Left colon (tissue), 2 donors: ENCODE data around the gene HERPUD2. TPM values are rescaled to one million over a fixed set of nuclear protein-coding genes. Genes with fewer than 3 reads are reported as not detected.
"Not testable (repeated sequence)": the region's sequence is repeated elsewhere in the genome, so short reads cannot be mapped to it uniquely, and the experiment has no call there.

ENCODE experiments used
- ATAC-seq: fragments of 200-7000 bp; cut with Tn5 transposase; one replicate; pipeline ENCODE4 v1.9.1; 2020; ENCODE audit warnings: mild to moderate bottlenecking, moderate library complexity
- DNase-seq, 2 donors: peaks; one replicate each; pipeline ENCODE4 v3.0.0-alpha.2; 2020
- intact Hi-C, 2 donors: fragments of 100-400 bp; cut with DNase I in 1 of 2; cut with micrococcal nuclease in 1 of 2; formaldehyde crosslinking; loops; one replicate each; pipeline versions ENCODE4 v1.11.2 to v1.14.0; 2022; cut with DNase I, micrococcal nuclease
- total RNA-seq, 2 donors: library from RNA; stranded (reverse); fragmentation: NEBNext Ultra II Directional; extraction: Animal tissue kit (Norgen Biotek cat#: 25700); gene quantifications; one replicate each; pipeline ENCODE4 v1.2.1, GENCODE V29; 2021
- donor health status: DM: no; HTN: no; CAD: no.
- donor health status: DM: yes; HTN: yes; CAD: no.

The HERPUD2 gene
- total RNA-seq, 2 donors from 2014 or later, result 23.2 to 30.9 TPM

GRCh38 chr7:35717013-35717412 lies 22.1 kb upstream of the HERPUD2 start:
- ATAC-seq (no peak), DNase-seq (no peak)
- intact Hi-C loops, result no loop called here

GRCh38 chr7:35716038-35716803 lies 21.3 kb upstream of the HERPUD2 start:
- DNase-seq, result no peak

DNA sequence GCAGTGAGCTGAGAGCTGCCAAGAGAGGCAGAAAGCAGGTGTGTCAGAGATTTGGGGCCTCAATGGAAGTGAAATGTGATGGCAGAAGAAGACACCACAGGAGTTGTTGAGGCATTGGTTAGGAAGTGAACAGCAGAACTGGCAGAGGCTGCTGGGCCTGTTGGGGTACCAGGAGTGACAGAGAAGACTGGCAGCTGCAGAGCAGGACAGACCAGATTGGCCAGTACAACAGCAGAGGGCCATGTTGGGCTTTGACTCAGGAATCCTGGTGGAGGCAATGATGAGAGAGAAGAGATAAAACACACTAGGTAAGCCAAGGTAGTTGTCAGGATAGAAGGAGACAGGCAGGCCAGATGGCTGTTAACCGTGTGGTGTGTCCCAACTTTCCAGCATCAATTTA lies 19.9 kb upstream of the HERPUD2 start:
- no peak for ATAC-seq
- intact Hi-C loops, result loop anchor here in 1 of 2 donors (5.0 kb wide), 1 partner anchor 87 kb away; the partner anchor contains the start of gene SEPTIN7
- no peak for DNase-seq

More at GRCh38 chr7:35716038-35716803, 21.3 kb upstream of the HERPUD2 start:
- intact Hi-C loops, result no loop called here
- peak; percentile 40 for ATAC-seq

- no peak for ATAC-seq
- intact Hi-C loops, result loop anchor here in 1 of 2 donors (5.0 kb wide), 1 partner anchor 88 kb away; the partner anchor contains the start of gene SEPTIN7
Measured at GRCh38 chr7:35714407-35714806, 19.5 kb upstream of the HERPUD2 start.

GRCh38 chr7:35712563-35713226 lies 17.8 kb upstream of the HERPUD2 start:
- intact Hi-C loops, result loop anchor here in 1 of 2 donors (5.0 kb wide), 1 partner anchor 90 kb away; the partner anchor contains the start of gene SEPTIN7
- no peak for ATAC-seq
- no peak for DNase-seq

More at GRCh38 chr7:35714407-35714806, 19.5 kb upstream of the HERPUD2 start:
- DNase-seq, result no peak

- intact Hi-C loops, result loop anchor here in 1 of 2 donors (10.0 kb wide), 1 partner anchor 197 kb away; no protein-coding TSS in a partner anchor
- no peak for ATAC-seq
- DNase-seq, result no peak
Measured at GRCh38 chr7:35707422-35707821, 12.5 kb upstream of the HERPUD2 start.

GRCh38 chr7:35705932-35706461 lies 11.1 kb upstream of the HERPUD2 start:
- intact Hi-C loops, result loop anchor here in 1 of 2 donors (10.0 kb wide), 1 partner anchor 199 kb away; no protein-coding TSS in a partner anchor
- ATAC-seq, result no peak
- no peak for DNase-seq

DNA sequence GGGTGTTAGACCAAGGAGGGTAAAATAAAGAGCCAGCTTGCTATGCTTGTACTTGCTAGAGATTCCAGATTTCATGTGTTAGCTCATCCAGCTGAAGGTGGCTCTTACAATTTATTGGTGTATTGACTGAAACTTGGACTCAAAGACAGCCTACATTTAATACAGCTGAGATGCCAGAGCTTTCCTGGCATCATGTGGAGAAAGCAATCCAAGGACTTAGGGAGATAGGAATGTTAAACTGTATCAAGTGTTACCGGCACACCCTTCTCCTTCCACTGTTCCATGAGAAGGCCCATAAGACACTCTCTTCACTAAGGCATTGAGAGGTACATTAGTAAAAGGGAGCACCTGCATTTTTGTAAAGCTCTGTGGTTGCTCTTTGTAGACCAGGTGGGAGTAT lies 9.3 kb upstream of the HERPUD2 start:
- intact Hi-C loops, result loop anchor here in 1 of 2 donors (10.0 kb wide), 1 partner anchor 201 kb away; no protein-coding TSS in a partner anchor
- no peak for ATAC-seq
- no peak for DNase-seq

DNA sequence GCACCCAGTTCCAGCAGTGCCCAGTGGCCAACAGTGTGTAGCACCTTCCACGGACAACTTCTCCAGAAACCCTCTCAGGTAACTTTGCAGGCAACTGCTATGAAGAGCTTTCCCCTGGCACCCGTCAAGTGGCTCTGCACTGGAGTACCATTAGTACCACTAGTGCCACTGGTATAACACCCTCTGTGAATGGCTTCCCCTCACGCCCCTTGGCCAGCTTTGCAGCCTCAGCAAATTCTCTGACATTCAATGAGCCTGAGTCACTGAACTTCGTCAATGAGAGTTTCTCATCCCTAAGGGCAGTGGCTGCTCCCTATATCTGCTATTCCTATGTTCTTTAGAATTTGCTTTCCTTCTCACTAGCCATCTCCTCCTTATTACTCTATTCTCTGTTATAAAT lies 7.6 kb upstream of the HERPUD2 start:
- intact Hi-C loops, result loop anchor here in 1 of 2 donors (10.0 kb wide), 1 partner anchor 202 kb away; no protein-coding TSS in a partner anchor
- no peak for DNase-seq
- no peak for ATAC-seq

DNA sequence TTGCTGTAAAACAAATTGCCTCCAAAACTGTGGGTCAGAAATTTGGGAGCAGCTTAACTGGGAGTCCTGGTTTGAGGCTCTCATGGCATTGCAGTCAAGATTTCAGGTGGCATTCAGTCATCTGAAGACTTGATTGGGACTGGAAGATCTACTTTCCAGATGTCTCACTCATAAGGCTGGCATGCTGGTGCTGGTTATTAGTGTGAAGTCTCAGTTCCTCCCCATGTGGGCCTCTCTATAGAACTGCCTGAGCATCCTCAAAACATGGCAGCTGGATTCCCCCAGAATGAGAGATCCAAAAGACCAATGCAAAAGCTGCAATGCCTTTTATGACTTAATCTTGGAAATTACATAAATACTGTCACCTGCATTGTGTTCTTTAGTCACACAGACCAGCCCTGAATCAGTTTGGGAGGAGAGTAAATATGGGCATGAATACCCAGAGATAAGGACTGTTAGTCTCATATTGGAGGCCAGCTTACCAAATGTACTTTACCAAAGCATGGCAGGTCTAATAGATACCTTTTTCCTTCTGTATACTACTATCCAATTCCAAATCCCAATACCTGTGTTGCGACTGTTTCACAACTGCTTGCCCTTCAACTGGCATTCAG lies 6.5 kb upstream of the HERPUD2 start:
- DNase-seq (no peak), ATAC-seq (no peak)
- intact Hi-C loops, result loop anchor here in 1 of 2 donors (10.0 kb wide), 1 partner anchor 203 kb away; no protein-coding TSS in a partner anchor

GRCh38 chr7:35700865-35701264 lies 5.9 kb upstream of the HERPUD2 start:
- intact Hi-C loops, result loop anchor here in 1 of 2 donors (10.0 kb wide), 1 partner anchor 204 kb away; no protein-coding TSS in a partner anchor
- no peak for ATAC-seq
- no peak for DNase-seq

DNA sequence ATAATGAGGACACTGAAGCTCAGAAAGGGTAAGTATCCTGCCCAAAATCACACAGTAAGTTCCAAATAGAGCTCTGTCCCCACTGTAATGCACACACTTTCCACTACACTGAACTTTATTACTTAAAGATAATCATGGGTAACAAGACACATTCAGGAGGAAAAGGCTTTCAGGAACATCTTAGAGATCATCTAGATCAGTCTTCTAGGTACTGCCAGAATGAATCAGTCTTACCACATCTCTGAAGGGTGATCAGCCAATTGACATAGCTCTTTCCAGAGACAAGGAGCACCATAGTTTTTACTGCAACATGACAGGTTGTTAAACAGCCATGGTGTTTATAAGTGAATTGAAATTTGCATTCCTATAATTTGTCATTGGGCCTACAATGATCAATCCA lies 5.4 kb upstream of the HERPUD2 start:
- DNase-seq (no peak), ATAC-seq (no peak)
- intact Hi-C loops, result loop anchor here in 1 of 2 donors (10.0 kb wide), 1 partner anchor 204 kb away; no protein-coding TSS in a partner anchor

- DNase-seq (no peak), ATAC-seq (no peak)
- intact Hi-C loops, result loop anchor here in 1 of 2 donors (10.0 kb wide), 1 partner anchor 205 kb away; no protein-coding TSS in a partner anchor
Measured at GRCh38 chr7:35699796-35700305, 4.9 kb upstream of the HERPUD2 start.

GRCh38 chr7:35698382-35698781 lies 3.4 kb upstream of the HERPUD2 start:
- intact Hi-C loops, ATAC-seq, DNase-seq: not testable (repeated sequence)

DNA sequence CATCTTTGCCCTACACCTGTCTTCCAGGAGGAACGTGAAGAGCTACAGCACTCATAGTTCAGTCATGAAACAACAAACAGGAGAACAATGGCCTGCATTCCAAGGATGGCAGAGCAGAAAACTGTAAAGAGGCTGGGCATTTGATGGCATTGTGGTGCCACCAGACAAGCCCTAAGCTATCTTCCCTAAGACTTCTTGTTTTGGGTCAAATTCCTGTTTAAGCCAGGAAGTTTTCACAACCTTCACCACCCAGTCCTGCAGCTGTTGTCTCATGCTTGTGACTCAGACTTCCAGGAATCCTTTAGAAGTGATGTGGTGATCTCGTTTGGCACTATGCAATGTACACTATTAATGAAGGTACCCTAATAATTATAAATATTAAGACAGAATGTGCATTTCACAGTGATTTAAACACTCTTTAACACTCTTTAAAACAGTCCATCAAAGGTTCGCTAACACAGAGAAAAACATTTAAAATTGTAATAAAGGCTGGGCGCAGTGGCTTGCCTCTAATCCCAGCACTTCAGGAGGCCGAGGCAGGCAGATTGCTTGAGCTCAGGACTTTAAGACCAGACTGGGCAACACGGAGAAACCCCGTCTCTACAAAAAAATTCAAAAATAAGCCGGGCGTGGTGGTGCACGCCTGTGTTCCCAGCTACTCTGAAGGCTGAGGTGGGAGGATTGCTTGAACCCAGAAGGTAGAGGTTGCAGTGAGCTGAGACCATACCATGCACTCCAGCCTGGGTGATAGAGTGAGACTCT lies 2.7 kb upstream of the HERPUD2 start:
- ATAC-seq (no peak), DNase-seq (no peak)
- intact Hi-C loops, result no loop called here

DNA sequence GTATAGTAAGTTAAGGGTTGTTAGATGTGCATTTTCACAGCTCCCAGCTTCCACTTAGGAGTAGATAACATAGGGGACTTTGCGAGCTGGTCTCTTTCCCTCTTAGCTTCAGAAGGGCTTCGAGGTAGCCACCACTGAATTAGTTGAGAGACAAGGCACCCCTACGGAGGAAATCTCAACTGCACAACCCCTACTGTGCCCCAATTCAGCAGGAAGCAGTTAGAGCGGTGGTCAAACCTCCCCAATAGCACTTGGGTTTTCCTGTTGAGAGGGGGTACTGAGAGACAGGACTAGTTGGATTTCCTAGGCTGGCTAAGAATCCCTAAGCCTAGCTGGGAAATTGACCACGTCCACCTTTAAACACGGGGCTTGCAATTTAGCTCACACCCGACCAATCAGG lies 1.1 kb upstream of the HERPUD2 start:
- ATAC-seq (no peak), DNase-seq (no peak)
- intact Hi-C loops, result no loop called here

- no peak for DNase-seq
- ATAC-seq, result peak; percentile 1
- intact Hi-C loops, result no loop called here
Measured at GRCh38 chr7:35695473-35695850, 527 bp upstream of the HERPUD2 start.
